Measurements from ENCODE around the gene GLB1L2. TPM values are rescaled to one million over a fixed set of nuclear protein-coding genes. Genes with fewer than 3 reads are reported as not detected.

GLB1L2 gene
- total and polyA plus RNA-seq, 2 of the 4 experiments (the other 2 are of a cell fraction) = under 0.01 to 0.26 TPM

GRCh38 chr11:134405841-134406240 is 74.1 kb downstream of the GLB1L2 start:
- no peak overlapping the region for H2BK15ac ChIP-seq (ENCODE audit: low read depth, low read length)
- no TSS peak for BruUV-seq (replicated peaks)
- no peak overlapping the region for H3K23ac ChIP-seq (ENCODE audit: low read depth, low read length)
- H3K4me1 ChIP-seq (ENCODE audit: control insufficient read depth, insufficient read depth, low read length) = no peaks in the 10 kb centered on the region
- dilution Hi-C loops (cut with HindIII; ENCODE audit: low sequenced_read_pairs, unreplicated experiment) (no loop called here), in situ Hi-C loops (cut with MboI; ENCODE audit: low sequenced_read_pairs) (no loop called here), intact Hi-C loops (cut with micrococcal nuclease) (no loop called here)
- H3K9me1 ChIP-seq (ENCODE audit: insufficient read depth, low read length) = no peaks in the 10 kb centered on the region
- H3K56ac ChIP-seq (ENCODE audit: extremely low read depth, insufficient read depth, low read length) = no peak overlapping the region
- ChIA-PET POLR2A (ENCODE audit: unreplicated experiment) (no interaction called here), CTCF (no interaction called here)
- no peak overlapping the region for H3K4ac ChIP-seq (ENCODE audit: low read depth, low read length)
- no peak for DNase-seq
- no peak overlapping the region for H2BK120ac ChIP-seq (ENCODE audit: low read depth, low read length)
- H2AK9ac ChIP-seq (replicated peaks; ENCODE audit: low read depth, low read length, poor library complexity) = no peak overlapping the region
- peaks cover 5% of the 10 kb centered on the region; the same call in 1 of the 2 replicates for H3K9me3 ChIP-seq (ENCODE audit: control insufficient read depth, insufficient read depth, low read length)
- no peak overlapping the region for H3K4me2 ChIP-seq (ENCODE audit: low read depth, low read length)
- H3K18ac ChIP-seq (ENCODE audit: low read depth, low read length) = no peak overlapping the region
- no peak overlapping the region for H2AK5ac ChIP-seq (ENCODE audit: low read depth, low read length)
- ATAC-seq (ENCODE audit: low read depth) = no peak
- no peak overlapping the region for H3K14ac ChIP-seq (replicated peaks; ENCODE audit: low read depth, low read length)
- WGBS, 2 experiments (ENCODE audit: extremely low coverage in 2 of 2, insufficient read length in 1 of 2) = 47% methylated on average over 2 of the region's 9 CpGs; no CpG with 5 or more reads in 1 of the 2 experiments
- H3K27me3 ChIP-seq (ENCODE audit: control insufficient read depth, insufficient read depth, low read length) = peaks cover 2% of the 10 kb centered on the region
- no peak overlapping the region for H2BK20ac ChIP-seq (ENCODE audit: low read depth, low read length)
- no peak overlapping the region for H3K4me3 ChIP-seq (ENCODE audit: insufficient read depth, low read depth, low read length)
- H4K91ac ChIP-seq (ENCODE audit: insufficient read depth, low read depth, low read length) = no peak overlapping the region
- H3K79me1 ChIP-seq (ENCODE audit: low read depth in 1 of 2, low read length in 2 of 2) = no peaks in the 10 kb centered on the region
- no peaks in the 10 kb centered on the region for H4K20me1 ChIP-seq (ENCODE audit: insufficient read depth, low read length)
- no peak overlapping the region for H2BK5ac ChIP-seq (ENCODE audit: low read depth, low read length, poor library complexity, severe bottlenecking)
- no peak overlapping the region for H4K8ac ChIP-seq (ENCODE audit: low read depth in 2 of 2, low read length in 2 of 2)
- no peaks in the 10 kb centered on the region for H3K36me3 ChIP-seq (ENCODE audit: control insufficient read depth, insufficient read depth, low read length)
- no peak overlapping the region for H3K27ac ChIP-seq (ENCODE audit: insufficient read depth, low read length)
- TF ChIP-seq FOS (IDR thresholded peaks at IDR 0.05; ENCODE audit: low read depth, low read length) (no peak), CEBPB (IDR thresholded peaks at IDR 0.05; ENCODE audit: low read depth, low read length) (no peak), POLR2A (IDR thresholded peaks at IDR 0.05; ENCODE audit: low read depth, low read length) (no peak), MAFK (IDR thresholded peaks at IDR 0.05; ENCODE audit: low read depth, low read length) (no peak), CTCF (conservative IDR thresholded peaks at IDR 0.05; ENCODE audit: low read depth, low read length) (no peak), RFX5 (IDR thresholded peaks at IDR 0.05; ENCODE audit: low read depth, low read length) (no peak), ELK1 (IDR thresholded peaks at IDR 0.05; ENCODE audit: borderline replicate concordance, low read depth, low read length) (no peak), MAZ (IDR thresholded peaks at IDR 0.05; ENCODE audit: borderline replicate concordance, low read depth, low read length) (no peak), USF2 (IDR thresholded peaks at IDR 0.05; ENCODE audit: low read depth, low read length) (no peak), BHLHE40 (IDR thresholded peaks at IDR 0.05; ENCODE audit: low read depth, low read length) (no peak), RAD21 (IDR thresholded peaks at IDR 0.05; ENCODE audit: low read length) (no peak), MXI1 (IDR thresholded peaks at IDR 0.05; ENCODE audit: borderline replicate concordance, low read depth, low read length) (no peak), NFE2L2 (IDR thresholded peaks at IDR 0.05; ENCODE audit: low read depth, low read length) (no peak), CHD1 (IDR thresholded peaks at IDR 0.05; ENCODE audit: low read depth, low read length) (no peak), SMC3 (IDR thresholded peaks at IDR 0.05; ENCODE audit: low read depth, low read length) (no peak), RCOR1 (IDR thresholded peaks at IDR 0.05; ENCODE audit: insufficient replicate concordance, low read length) (no peak)
- H4K5ac ChIP-seq (ENCODE audit: low read depth, low read length) = no peak overlapping the region
- H2AFZ ChIP-seq (replicated peaks; ENCODE audit: low read length, poor library complexity) = no peak overlapping the region
- H3K9ac ChIP-seq (ENCODE audit: low read depth, low read length) = no peak overlapping the region
